Measurements from ENCODE around the gene ZNF341.

DNA sequence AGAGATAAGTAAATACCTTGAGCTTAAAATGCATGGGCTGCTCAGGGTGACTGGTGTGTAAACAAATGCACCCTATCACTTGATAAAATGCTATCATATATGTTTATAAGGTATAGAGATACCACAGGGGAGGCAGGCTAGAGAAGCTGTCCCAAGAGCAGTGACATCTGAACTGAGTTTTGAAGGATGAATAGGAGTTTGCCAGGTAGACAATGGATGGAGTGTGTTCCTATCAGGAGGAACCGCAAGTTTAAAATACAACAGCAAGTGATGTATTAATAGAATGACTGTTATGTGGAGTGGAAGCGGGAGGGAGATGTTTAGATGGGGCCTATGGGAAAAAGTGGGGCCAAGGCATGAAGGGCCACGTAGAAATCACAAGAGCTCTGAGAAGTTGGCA lies 40.6 kb downstream of the ZNF341 start:
- TF ChIP-seq, protein P1, sequence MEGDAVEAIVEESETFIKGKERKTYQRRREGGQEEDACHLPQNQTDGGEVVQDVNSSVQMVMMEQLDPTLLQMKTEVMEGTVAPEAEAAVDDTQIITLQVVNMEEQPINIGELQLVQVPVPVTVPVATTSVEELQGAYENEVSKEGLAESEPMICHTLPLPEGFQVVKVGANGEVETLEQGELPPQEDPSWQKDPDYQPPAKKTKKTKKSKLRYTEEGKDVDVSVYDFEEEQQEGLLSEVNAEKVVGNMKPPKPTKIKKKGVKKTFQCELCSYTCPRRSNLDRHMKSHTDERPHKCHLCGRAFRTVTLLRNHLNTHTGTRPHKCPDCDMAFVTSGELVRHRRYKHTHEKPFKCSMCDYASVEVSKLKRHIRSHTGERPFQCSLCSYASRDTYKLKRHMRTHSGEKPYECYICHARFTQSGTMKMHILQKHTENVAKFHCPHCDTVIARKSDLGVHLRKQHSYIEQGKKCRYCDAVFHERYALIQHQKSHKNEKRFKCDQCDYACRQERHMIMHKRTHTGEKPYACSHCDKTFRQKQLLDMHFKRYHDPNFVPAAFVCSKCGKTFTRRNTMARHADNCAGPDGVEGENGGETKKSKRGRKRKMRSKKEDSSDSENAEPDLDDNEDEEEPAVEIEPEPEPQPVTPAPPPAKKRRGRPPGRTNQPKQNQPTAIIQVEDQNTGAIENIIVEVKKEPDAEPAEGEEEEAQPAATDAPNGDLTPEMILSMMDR (IDR thresholded peaks at IDR 0.05; ENCODE audit: borderline replicate concordance, extremely low read depth, low read length, poor library complexity, severe bottlenecking), result no peak
- no peak for TF ChIP-seq EZH2 (IDR thresholded peaks at IDR 0.05; ENCODE audit: borderline replicate concordance, low read depth, low read length, severe bottlenecking)

Data from DND-41 (cell line).